NB4 (cell line): ENCODE data around the gene STK38L.
A peak's percentile ranks its signal among the peaks of the same experiment; 100 is the strongest.

Experiments used
- DNase-seq: peaks from one replicate; pipeline ENCODE4 v3.0.0; 2010; ENCODE audit warnings: low read depth
- H3K4me3 ChIP-seq: one replicate; pipeline ENCODE4 v1.5.1; 2011; ENCODE audit warnings: mild to moderate bottlenecking, low read depth, low read length, moderate library complexity
- CTCF ChIP-seq: IDR thresholded peaks from one replicate; pipeline ENCODE4 v1.5.1; 2012; ENCODE audit warnings: low read depth, low read length
- MAX ChIP-seq: IDR thresholded peaks from 2 replicates; pipeline ENCODE4 v1.6.1; 2011; ENCODE audit warnings: low read depth, low read length
- MYC ChIP-seq: IDR thresholded peaks from 2 replicates; pipeline ENCODE4 v1.6.1; 2011; ENCODE audit warnings: low read depth, low read length
- POLR2A ChIP-seq: IDR thresholded peaks from 2 replicates; pipeline ENCODE4 v1.6.1; 2011; ENCODE audit warnings: mild to moderate bottlenecking; ENCODE audit not compliant: insufficient read length; ENCODE audit errors: extremely low read depth

The STK38L gene

GRCh38 chr12:27246141-27246540 lies 2.1 kb downstream of the STK38L start:
- peak overlapping the region; percentile 83 for H3K4me3 ChIP-seq
- TF ChIP-seq MYC: no peak
- TF ChIP-seq POLR2A: no peak
- no peak for TF ChIP-seq MAX
- TF ChIP-seq CTCF: no peak

GRCh38 chr12:27246774-27247173 lies 2.7 kb downstream of the STK38L start:
- TF ChIP-seq MYC: no peak
- TF ChIP-seq POLR2A: no peak
- TF ChIP-seq CTCF: no peak
- TF ChIP-seq MAX: no peak
- no peak for DNase-seq
- H3K4me3 ChIP-seq: peak overlapping the region; percentile 12

More at GRCh38 chr12:27246141-27246540, 2.1 kb downstream of the STK38L start:
- DNase-seq: no peak

- H3K4me3 ChIP-seq: no peak overlapping the region
- no peak for TF ChIP-seq MAX
- TF ChIP-seq POLR2A: no peak
- TF ChIP-seq CTCF: no peak
- no peak for TF ChIP-seq MYC
- DNase-seq: no peak
Observed at GRCh38 chr12:27252934-27253333, 8.8 kb downstream of the STK38L start.

- TF ChIP-seq MYC (no peak), MAX (no peak), CTCF (no peak), POLR2A (no peak)
- no peak overlapping the region for H3K4me3 ChIP-seq
- no peak for DNase-seq
Observed at GRCh38 chr12:27253347-27253746, 9.3 kb downstream of the STK38L start.

DNA sequence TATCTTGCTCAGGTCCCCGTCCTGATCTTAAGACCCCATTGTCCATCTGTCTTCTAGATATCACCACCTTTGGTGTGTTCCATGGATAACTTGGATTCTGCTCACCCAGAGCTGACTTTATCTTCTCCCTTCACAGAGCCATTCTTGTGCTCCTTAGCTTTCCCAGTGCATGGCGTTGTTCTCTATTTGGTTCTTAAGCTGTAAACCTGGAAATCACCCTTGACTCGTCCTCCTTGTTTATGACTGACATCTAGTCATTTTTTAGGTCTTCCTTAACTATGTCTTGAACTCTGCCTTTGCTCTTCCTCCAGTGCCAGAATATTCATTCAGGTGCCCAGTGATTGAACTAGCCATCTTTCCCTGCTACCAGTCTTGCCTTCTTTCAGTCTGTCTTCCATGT lies 11.7 kb downstream of the STK38L start:
- TF ChIP-seq CTCF: no peak
- no peak for TF ChIP-seq POLR2A
- no peak for TF ChIP-seq MYC
- no peak for TF ChIP-seq MAX
- no peak overlapping the region for H3K4me3 ChIP-seq
- no peak for DNase-seq
